H54 (cell line): ENCODE results near the gene CXCL8.
"Not testable (repeated sequence)": the region's sequence is repeated elsewhere in the genome, so short reads cannot be mapped to it uniquely, and the experiment has no call there.

Experiments
- DNase-seq: peaks from one replicate; pipeline ENCODE4 v3.0.0; 2011; ENCODE audit warnings: low spot score, mixed read lengths; ENCODE audit not compliant: insufficient read length
- FAIRE-seq: peaks from 3 replicates; lab custom pipeline; 2011; peaks lifted over from hg19 to GRCh38; lab: Jason Lieb, UNC
- POLR2A ChIP-seq: IDR thresholded peaks from 2 replicates; pipeline ENCODE4 v1.6.1; 2011; ENCODE audit warnings: low read depth, mild to moderate bottlenecking, low read length

CXCL8 gene

GRCh38 chr4:73743795-73744194 is 3.4 kb downstream of the CXCL8 start:
- DNase-seq (no peak), FAIRE-seq (no peak)
- no peak for TF ChIP-seq POLR2A

GRCh38 chr4:73744203-73744602 is 3.8 kb downstream of the CXCL8 start:
- TF ChIP-seq POLR2A, result no peak
- DNase-seq (no peak), FAIRE-seq (no peak)

- DNase-seq, result no peak
- no peak for FAIRE-seq
- TF ChIP-seq POLR2A, result no peak
Observed at GRCh38 chr4:73750730-73751129, 10.4 kb downstream of the CXCL8 start.

- DNase-seq (no peak), FAIRE-seq (no peak)
- no peak for TF ChIP-seq POLR2A
Observed at GRCh38 chr4:73751166-73751565, 10.8 kb downstream of the CXCL8 start.

- TF ChIP-seq POLR2A, result no peak
- DNase-seq (no peak), FAIRE-seq (no peak)
Observed at GRCh38 chr4:73751830-73752229, 11.5 kb downstream of the CXCL8 start.

GRCh38 chr4:73752424-73752823 is 12.1 kb downstream of the CXCL8 start:
- DNase-seq (no peak), FAIRE-seq (no peak)
- no peak for TF ChIP-seq POLR2A

- FAIRE-seq (no peak), DNase-seq (no peak)
- TF ChIP-seq POLR2A, result no peak
Observed at GRCh38 chr4:73753215-73753614, 12.8 kb downstream of the CXCL8 start.

- FAIRE-seq, result no peak
- TF ChIP-seq POLR2A, result no peak
- no peak for DNase-seq
Observed at GRCh38 chr4:73754934-73755333, 14.6 kb downstream of the CXCL8 start.

GRCh38 chr4:73759357-73759756 is 19.0 kb downstream of the CXCL8 start:
- FAIRE-seq (no peak), DNase-seq (no peak)
- no peak for TF ChIP-seq POLR2A

GRCh38 chr4:73761856-73762255 is 21.5 kb downstream of the CXCL8 start:
- FAIRE-seq, result no peak
- no peak for TF ChIP-seq POLR2A
- DNase-seq, result no peak

GRCh38 chr4:73762409-73762808 is 22.0 kb downstream of the CXCL8 start:
- TF ChIP-seq POLR2A, result no peak
- FAIRE-seq (no peak), DNase-seq (no peak)

- TF ChIP-seq POLR2A, result no peak
- no peak for FAIRE-seq
- DNase-seq, result no peak
Observed at GRCh38 chr4:73763877-73764276, 23.5 kb downstream of the CXCL8 start.

GRCh38 chr4:73764513-73764912 is 24.1 kb downstream of the CXCL8 start:
- TF ChIP-seq POLR2A, result no peak
- no peak for FAIRE-seq

GRCh38 chr4:73765296-73765695 is 24.9 kb downstream of the CXCL8 start:
- TF ChIP-seq POLR2A, result no peak
- DNase-seq, result no peak
- FAIRE-seq, result no peak

More at GRCh38 chr4:73764513-73764912, 24.1 kb downstream of the CXCL8 start:
- no peak for DNase-seq

GRCh38 chr4:73770917-73771316 is 30.5 kb downstream of the CXCL8 start:
- DNase-seq, result no peak
- no peak for TF ChIP-seq POLR2A
- no peak for FAIRE-seq

- TF ChIP-seq POLR2A, result no peak
- DNase-seq (no peak), FAIRE-seq (no peak)
Observed at GRCh38 chr4:73772363-73772762, 32.0 kb downstream of the CXCL8 start.

GRCh38 chr4:73774406-73774805 is 34.0 kb downstream of the CXCL8 start:
- DNase-seq, FAIRE-seq: not testable (repeated sequence)
